Activated effector memory CD4-positive, alpha-beta T cell treated with anti-CD3 and anti-CD28 coated beads, Interleukin-2, amount 50 U/mL, for 16 hours (primary cell): ENCODE measurements around the gene RPL12.

Source experiments
- DNase-seq: peaks from one replicate; pipeline ENCODE4 v3.0.0-alpha.2; 2020

The RPL12 gene

DNA sequence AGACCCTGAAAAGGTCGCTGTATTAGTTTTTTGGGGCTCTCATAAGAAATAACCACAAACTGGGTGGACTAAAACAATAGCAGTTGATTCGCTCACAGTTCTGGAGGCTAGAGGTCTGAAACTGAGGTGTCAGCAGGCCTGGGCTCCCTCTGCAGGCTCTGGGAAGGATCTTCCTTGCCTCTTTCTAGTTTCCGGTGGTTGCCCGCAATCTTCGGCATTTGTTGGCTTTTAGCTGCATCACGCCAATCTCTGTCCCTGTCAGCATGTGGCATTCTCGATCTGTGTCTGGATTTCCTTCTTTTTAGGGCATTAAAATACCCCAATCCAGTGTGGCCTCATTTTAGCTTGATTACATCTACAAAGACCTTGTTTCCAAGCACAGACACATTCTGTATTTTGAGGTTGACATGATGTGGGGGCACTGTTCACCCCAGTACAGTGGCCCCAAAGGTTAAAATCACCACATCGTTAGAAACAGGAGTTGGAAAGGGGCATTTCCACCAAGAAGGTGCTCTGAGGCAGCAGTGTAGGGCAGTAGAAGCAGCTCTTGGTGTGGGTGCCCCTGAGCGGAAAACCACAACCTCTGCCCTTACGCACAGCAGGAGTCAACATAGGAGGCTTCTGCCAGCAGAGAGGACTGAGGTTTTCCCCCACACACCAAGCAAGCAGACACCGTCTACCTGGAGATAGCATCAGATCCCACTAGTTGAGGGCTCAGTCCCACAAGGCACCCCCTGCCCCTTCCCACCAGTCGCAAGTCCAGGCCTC is 13.5 kb downstream of the RPL12 start:
- DNase-seq: peak; percentile 66

DNA sequence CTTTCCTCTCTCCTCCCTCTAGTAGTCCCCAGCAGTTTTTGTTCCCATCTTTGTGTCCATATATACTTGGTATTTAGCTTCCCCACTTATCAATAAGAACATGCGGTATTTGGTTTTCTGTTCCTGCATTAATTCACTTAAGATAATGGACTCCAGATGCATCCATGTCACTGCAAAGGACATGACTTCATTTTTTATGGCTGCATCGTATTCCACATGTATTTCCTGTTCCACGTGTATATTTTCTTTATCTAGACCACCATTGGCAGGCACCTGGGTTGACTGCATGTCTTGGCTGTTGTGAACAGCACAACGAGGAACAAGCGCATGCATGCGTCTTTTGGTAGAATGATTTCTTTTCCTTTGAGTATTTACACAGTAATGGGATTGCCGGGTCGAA is 20.8 kb downstream of the RPL12 start:
- DNase-seq: no peak

DNA sequence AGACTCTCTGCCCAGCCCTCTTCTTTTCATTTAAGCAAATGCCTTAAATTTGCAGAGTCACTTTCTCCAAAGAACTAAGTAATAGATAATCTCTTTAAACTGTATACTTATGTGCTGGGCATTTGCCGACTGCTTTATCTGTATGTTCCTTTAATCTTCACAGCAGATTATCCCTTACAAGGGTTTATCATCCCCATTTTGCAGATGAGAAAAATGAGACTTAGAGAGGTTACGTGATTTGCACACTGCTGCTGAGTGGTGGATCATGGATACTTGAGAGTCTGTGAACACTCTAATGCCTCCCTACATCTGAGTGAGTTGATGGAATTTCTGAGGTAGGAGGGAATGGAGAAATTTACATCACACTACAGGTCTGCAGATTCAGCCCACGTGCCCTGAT is 22.9 kb downstream of the RPL12 start:
- no peak for DNase-seq

DNA sequence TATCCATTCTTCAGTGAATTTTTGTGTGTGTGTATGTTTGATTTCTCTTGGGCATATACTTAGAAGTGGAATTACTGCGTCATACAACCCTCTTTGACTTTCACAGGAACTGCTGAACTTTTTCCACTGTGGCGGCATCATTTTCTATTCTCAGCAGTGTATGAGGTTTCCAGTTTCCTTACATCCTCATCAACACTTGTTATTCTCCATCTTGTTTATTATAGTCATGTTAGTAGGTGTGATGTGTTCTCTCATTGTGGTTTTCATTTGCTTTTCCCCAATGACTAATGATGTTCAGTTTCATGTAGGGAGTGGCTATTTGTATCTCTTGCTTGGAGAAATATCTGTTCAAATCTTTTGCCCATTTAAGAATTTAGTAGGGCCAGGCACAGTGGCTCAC is 24.4 kb downstream of the RPL12 start:
- no peak for DNase-seq

DNA sequence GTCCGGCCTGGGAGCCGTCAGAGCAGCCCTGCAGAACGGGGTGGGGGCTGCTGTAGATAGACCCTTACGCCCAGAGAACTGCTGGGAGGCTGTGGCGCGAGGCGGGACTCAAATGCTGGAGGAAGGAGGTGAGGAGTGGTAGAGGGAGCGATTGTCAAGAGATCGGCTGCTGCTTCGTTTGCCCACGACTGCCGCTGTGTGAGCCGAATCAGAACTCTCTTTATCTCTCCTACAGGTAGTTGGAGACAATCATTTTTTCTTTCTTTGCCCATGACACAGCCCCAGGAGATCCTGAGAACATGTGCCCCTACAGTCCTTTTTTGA is 26.6 kb downstream of the RPL12 start:
- DNase-seq: no peak

DNA sequence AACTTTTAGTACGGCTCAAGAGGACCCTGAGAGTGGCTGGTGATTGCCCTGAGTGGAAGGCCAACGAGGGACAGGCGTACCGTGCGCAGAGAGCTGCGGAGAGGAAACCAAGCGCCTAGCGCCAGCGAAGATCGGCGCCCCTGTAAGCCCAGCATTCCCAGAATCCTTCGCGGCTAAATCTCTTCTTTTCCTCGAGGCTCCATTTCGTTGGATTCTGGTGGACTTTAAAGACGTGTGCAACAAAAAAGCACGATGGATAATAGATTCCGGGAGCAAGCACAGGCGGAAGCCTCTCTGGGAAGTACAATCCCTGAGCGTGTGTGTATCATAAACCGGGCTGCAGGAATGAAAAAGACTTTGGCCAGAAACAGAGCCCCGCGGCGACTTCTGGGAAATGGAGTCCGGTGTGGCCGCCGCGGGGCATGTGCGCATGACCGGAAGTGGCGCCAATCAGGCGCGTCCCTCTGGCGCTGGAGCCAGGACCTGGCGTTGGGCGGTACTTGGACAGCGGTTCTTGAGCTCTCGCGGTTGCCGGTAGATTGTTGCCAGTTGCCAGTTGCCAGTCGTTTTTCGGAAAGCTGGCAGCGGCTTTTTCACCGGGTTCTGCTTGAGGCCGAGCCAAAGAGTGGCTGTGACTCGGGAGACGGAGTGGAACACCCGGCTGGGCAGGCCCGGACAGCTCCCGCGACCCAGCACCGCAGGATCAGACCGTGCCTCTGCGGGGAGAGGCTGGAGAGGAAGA is 27.1 kb downstream of the RPL12 start, which contains the start of gene ZNF79:
Gene ZNF79, plus strand, starts transcription at position 449 of the 742 bp plus-strand sequence. CDS start 406 bp downstream, outside the sequence.
- DNase-seq: peak; percentile 97

DNA sequence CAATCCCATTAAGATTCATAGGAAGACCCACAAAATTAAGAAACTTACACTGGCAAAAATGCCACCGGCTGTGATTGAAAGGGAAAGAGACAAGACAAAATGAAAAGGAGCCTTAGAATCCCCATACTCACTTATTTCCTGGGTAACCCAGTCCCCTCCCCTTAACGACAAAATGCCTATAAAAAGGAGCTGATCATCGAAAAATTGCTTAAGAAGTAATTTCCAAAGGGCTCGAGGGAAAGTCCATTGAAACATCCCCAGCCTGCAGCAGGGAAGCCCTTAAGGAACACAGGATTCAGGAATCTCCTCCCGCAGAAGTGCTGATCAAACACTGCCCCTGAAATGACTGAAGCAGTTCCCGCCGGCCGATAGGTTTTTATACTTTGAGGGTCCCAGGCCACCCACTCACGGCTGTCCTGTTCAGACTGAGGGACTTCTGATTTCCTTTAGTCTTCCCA is 27.7 kb downstream of the RPL12 start:
- no peak for DNase-seq

DNA sequence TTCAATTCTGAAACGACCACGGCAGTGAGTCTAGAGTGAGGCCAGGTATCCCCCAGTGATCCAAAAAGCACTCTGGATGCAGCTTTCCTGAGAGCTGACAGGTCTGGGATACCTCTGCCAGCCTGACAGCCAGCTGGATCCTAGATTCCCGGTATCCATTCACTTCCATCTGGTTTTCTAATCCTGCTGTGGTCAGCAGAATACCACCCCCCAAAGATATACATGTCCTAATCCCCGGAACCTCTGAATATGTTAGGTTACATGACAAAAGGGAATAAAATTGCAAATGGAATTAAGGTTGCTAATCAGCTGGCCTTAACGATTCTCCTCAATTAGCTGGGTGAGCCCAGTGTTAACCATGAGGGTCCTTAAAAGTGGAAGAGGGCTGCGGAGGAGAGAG is 28.4 kb downstream of the RPL12 start:
- no peak for DNase-seq

DNA sequence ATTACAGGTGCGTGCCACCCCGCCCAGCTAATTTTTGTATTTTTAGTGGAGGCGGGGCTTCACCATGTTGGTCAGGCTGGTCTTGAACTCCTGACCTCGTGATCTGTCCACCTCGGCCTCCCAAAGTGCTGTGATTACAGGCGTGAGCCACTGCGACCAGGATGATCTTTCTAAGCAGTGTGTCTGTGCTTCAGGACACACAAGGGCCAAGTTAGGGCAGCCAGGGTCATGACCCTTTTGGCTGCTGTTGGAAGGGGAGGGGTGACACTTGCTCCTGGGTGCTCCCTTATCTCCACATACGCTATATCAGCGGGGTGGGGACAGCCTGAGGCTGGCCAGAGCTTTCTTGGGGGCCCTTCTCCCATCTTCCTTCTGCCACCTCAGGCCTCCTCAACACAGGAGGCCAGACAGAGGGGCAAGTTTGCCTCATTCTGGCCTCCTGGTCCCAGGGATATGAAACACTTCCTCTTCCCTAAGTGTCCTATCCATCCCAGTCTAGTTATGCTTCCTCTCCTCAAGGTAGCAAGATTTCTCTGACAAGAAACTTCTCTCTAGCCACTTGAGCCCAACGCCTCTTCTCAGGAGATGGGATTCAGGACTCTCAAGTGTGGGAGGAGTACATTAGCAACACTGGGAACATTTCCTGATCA is 28.9 kb downstream of the RPL12 start:
- DNase-seq: no peak

DNA sequence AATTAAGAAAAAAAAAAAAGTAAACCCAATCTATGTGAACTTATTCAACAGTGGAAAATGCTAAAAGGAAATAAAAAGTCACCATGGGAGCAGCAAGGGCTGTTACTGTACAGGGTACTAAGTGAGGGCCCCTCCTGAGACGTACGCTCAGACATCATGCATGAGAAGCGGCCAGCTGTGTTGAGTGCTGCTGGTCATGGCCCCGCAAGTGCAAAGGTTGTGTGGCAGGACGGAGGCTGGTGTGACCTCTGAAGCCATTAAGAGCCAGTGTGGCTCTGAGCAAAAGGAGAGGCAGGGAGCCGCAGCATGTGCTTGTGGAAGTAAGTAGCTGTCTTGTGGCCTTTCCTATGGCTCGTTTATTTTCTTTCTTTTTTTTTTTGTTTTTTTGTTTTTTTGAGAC is 30.1 kb downstream of the RPL12 start:
- DNase-seq: no peak

DNA sequence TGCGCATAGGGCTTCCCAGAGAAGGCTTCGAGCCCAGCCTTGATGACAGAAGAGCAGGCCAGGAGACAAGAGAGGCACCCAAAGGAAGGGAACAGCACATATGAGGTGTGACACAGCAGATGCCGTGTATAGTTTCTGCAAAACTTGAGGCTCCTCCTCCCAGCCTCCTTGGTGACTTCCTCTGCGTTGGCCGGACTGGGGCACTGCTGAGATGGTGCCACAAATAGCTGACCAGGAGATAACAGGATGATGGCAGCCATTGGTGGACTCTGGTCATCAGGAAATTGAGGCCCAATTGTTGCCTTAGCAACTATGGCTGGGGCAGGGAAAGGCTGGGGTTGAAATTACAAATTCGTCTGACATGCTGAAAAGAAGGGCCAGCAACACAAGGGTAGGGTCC is 31.9 kb downstream of the RPL12 start:
- no peak for DNase-seq

DNA sequence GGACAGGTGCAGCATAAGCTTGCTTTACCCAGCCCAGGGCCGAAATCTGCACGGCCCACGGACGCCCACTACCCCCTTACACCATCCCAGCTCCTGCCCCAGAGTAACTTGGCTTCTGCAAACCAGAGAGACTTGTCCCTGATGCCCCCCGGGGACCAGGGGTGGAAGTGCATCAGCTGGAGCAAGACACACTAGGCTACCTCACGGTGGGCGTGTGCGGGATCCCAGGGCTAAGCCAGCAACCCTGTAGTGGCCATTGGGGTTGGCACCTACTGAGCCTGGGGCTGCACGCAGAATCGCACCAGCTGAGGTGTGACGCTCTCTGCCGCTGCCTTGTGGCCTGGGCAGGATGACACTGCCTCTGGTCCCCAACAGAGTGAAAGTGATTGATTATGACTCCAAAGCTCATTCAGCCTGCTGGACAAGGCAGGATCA is 33.2 kb downstream of the RPL12 start:
- peak; percentile 78 for DNase-seq

DNA sequence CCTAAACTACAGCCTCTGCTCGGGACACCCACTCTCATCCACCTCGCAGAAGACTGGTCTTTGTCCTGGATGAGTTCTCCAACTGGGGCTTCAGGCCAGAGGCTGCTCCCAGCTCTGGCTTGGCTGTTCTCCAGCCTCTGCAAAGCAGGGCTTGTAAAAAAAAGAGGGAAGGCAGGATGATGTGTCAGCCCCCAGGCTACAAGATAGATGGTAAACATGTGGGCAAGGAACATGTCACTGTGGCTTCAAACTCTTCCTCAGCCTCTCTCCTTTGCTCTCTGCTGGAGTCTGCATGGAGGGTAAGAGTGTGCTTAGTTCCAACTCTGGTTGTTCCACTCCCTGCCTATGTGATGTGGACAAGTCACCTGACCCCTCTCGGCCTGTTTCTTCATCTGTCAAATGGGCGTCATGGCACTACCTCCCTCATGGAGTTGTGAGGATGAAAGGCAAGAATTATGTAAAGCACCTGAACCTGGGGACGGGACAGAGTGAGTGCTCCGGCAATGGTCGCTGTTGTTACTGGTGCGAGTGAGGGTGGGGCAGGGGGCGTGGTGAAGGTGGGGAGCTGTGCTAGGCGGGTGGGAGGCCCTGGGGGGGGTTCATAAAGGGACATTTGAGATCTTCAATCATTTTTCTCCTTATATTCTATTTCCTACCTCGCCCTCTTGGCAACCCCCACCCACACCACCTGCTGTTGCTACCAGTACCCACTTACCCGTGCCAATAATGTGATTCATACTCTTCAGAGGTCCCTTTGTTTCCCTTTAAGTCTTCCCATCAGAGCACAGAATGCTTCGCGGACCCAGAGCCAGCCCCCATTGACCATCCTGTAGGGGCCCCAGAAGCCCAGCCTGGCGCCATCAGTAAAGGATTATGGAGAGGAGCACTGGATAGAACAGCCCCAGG is 33.8 kb downstream of the RPL12 start:
- no peak for DNase-seq

DNA sequence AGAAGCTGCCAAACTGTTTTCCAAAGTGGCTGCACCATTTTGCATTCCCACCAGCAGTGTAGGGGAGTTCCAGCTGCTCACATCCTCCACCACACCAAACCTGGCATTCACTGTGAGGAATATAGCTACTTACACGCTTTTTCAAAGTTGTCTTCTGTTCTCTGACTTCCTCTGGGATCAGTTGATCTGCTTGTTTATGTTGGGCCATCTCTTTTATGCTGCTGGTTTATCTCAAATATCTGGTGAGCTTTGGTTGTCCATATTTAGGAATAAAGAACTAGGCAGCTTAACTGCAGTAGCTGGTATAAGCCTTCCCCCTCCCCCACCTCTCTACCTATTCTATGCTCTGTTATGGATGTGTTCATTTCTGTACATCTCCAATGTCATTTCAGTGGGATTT is 35.5 kb downstream of the RPL12 start:
- no peak for DNase-seq

DNA sequence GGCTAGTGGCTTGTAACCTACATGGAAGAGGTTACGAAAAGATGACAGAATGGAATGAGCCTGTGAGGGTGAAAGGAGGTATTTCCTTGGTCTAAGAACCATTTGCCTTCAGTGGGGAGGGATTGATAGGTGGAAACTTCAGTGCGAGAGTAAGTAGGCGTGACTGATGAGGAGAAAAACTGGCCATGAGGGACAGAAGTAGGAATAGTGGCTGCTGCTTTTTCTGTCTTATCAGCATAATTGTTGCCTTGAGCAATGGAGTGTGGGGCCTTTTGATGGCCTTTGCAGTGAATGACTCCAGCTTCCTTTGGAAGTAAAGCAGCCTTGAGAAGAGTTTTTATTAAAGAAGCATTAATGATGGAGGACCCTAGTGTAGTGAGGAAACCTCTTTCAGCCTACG is 36.1 kb downstream of the RPL12 start:
- DNase-seq: no peak

DNA sequence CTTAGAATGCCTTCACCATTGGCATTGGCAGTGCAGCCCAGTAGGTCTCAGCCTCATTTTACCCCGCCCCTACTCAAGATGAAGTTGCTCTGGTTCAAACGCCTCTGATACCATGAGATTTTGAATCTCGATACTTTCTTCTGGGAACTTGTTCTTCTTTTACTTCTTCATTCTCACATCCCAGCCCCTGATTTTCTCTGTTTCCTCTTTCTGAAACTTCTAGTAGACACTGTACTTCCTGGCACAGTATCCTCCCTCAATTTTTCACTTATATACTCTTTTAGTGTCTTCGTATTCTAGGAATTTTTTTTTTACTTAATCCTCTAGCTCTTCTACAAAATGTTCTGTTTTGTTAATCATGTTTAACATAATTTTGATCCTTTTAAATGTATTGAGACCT is 40.1 kb downstream of the RPL12 start:
- DNase-seq: no peak

DNA sequence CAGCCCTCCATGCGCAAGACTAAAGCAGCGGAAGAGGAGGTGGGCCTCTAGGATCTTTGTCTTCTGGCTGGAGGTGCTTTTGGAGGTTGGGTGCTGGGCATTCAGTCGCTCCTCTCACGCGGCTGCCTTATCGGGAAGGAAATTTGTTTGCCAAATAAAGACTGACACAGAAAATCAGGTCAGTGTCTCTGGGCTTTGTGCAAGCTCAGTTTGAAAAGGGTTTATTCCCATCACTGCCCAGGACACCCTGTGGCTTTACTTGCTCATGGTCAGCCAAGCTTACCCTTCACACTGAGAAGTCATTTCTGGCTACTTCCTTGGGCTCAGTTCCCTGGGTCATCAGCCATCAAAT is 43.7 kb downstream of the RPL12 start:
- DNase-seq: no peak

DNA sequence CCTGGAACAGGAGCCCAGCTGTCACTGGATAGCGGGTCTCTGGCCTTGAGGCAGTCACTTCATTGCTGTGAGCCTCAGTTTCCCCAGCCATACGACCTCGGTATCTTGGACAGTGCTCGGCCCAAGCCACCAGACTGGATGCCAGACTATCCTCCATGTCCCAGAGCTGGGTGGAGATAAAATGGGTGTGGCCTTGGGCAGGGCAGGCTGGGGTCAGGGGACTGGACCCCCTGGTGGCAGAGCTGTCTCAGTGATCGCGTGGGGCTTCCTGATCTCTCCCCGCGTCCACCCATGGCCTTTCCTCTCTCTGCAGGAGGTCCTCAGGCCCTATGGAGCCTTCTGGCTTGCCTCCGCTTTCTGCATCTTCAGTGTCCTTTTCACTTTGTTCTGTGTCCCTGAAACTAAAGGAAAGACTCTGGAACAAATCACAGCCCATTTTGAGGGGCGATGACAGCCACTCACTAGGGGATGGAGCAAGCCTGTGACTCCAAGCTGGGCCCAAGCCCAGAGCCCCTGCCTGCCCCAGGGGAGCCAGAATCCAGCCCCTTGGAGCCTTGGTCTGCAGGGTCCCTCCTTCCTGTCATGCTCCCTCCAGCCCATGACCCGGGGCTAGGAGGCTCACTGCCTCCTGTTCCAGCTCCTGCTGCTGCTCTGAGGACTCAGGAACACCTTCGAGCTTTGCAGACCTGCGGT is 44.3 kb downstream of the RPL12 start:
- no peak for DNase-seq

DNA sequence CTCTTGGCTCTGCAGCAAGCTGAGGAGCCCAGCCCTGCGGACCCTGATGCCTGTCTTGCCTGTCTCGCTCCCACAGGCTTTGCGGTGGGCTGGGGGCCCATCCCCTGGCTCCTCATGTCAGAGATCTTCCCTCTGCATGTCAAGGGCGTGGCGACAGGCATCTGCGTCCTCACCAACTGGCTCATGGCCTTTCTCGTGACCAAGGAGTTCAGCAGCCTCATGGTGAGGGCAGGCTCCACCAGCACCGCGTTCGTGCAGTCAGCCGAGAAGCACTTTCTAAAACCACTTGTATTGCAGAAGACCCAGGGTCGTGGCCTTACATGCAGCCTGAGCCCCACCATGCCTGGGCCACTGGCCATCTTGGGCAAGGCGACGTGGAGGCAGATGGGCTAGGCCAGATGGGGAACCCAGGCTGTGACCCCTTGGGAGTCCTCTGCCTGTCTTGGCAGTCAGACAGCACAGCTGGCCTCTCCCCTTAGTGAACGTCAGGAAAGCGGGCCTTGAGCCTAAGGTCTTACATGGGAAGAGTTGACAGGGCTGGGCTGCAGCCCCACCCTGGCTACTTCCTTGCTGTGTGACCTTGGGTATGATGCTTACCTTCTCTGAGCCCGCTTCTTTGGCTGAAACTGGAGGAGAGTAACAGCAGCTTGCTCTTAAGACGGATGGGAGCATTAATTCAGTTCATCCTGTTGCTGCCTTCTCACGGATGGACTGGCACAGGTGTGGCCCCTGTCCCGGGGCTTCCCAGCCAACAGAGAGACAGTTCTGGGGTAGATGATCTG is 45.7 kb downstream of the RPL12 start:
- DNase-seq: no peak

DNA sequence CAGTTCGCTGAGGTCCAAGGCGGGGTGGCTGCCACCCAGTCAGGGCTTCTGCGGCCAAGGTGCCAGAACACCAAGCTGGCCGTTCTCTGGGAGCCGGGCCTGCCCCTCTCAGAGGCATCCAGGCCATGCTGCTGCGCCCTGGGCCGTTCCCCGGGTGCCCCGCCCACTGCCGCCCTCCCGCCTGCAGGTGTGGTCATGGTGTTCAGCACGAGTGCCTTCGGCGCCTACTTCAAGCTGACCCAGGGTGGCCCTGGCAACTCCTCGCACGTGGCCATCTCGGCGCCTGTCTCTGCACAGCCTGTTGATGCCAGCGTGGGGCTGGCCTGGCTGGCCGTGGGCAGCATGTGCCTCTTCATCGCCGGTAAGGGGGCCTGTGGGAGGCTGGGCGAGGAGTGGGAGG is 46.6 kb downstream of the RPL12 start:
- no peak for DNase-seq

DNA sequence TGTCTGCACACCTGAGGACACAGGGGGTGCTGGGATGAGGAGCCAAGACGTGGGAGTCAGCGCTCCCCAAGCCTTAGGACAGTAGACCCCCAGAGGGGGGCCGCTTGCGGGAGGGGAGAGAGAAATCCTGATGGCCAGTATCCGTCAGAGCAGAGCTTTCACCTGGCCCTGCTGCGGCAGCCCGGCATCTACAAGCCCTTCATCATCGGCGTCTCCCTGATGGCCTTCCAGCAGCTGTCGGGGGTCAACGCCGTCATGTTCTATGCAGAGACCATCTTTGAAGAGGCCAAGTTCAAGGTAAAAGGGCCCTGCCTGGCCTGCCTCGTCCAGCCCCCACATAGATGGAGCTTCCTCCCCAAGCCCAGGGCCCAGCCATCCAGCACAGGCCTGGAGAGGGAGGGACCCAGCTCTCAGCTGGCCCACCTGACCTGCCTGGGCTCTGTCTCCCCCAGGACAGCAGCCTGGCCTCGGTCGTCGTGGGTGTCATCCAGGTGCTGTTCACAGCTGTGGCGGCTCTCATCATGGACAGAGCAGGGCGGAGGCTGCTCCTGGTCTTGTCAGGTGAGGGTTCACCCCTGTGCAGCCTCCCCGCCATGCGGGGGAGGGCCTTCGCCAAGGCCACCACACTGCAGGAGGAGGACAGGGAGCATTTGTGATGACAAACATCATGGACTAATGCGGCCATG is 47.6 kb downstream of the RPL12 start:
- no peak for DNase-seq
